Epithelial cell of alveolus of lung (primary cell): ENCODE data around the gene SLC6A12. TPM values are rescaled to one million over a fixed set of nuclear protein-coding genes. Genes with fewer than 3 reads are reported as not detected.

ENCODE experiments used
- total RNA-seq: library from RNA; depleted of rRNA; stranded (reverse); fragments of >200 nt; gene quantifications from 2 replicates; pipeline ENCODE4 v1.2.1, GENCODE V29; 2015

SLC6A12 gene
- not detected in 2 replicates for total RNA-seq

GRCh38 chr12:214003-214741 is at the start of gene SLC6A12:
Gene SLC6A12 (minus strand): TSS chr12:214157. CDS start chr12:209986, 4,171 bp downstream.

GRCh38 chr12:262817-263216 is 48.9 kb upstream of the SLC6A12 start, which contains the start of gene SLC6A13:
Gene SLC6A13 (minus strand): TSS chr12:262836. CDS start chr12:260052, 2,784 bp downstream.

Other genes with a start within 250 kb of the SLC6A12 start
- 0.08 TPM in 1 of 2 replicates, not detected in the other for gene IQSEC3, start 147.4 kb downstream of the SLC6A12 start, total RNA-seq
- gene SLC6A13, start 48.7 kb upstream of the SLC6A12 start, total RNA-seq, result 2.0 TPM in 1 of 2 replicates, not detected in the other
- gene KDM5A, start 175.2 kb upstream of the SLC6A12 start, total RNA-seq, result 24.2 and 64.3 TPM in 2 replicates
- gene CCDC77, start 187.5 kb upstream of the SLC6A12 start, total RNA-seq, result 5.8 and 18.0 TPM in 2 replicates
- 0.91 TPM in 1 of 2 replicates, not detected in the other for gene B4GALNT3, start 245.8 kb upstream of the SLC6A12 start, total RNA-seq